H1 (cell line): ENCODE measurements around the gene NFATC1. TPM values are rescaled to one million over a fixed set of nuclear protein-coding genes. Genes with fewer than 3 reads are reported as not detected.

Experiments used
- RNF2 ChIP-seq: fragments of 200-900, 300-1000 bp; sonication (generic); IDR thresholded peaks from 2 replicates; pipeline ENCODE4 v1.7.1; 2016; ENCODE audit warnings: borderline replicate concordance, low read depth, mild to moderate bottlenecking, antibody characterized with exemption, low read length; ENCODE audit not compliant: poor library complexity, severe bottlenecking; ENCODE audit errors: missing control alignments
- polyA plus RNA-seq, 7 experiments: library from polyadenylated mRNA; depleted of rRNA in 3 of 7; stranded (reverse) in 5 of 7; unstranded in 2 of 7; fragments of >200 nt in 5 of 7; fragments of 200-250 nt in 2 of 7; gene quantifications; 1 replicate in 5 of 7; 2 replicates in 1 of 7; 4 replicates in 1 of 7; pipeline versions ENCODE4 v1.2.1 to v1.2.3, GENCODE V29; 2011 to 2013; ENCODE audit warnings: missing spikeins in 2 of 7, mixed read lengths in 2 of 7
- total RNA-seq: library from RNA; stranded (reverse); fragmentation: NEBNext Ultra II Directional; extraction: Animal tissue kit (Norgen Biotek cat#: 25700); gene quantifications from 2 replicates; pipeline ENCODE4 v1.2.1, GENCODE V29; 2021

The NFATC1 gene
- total and polyA plus RNA-seq, 2 of the 8 experiments (the other 6 are each of a cell fraction or from before 2014, with no cell fraction given) = 2.0 to 6.6 TPM

DNA sequence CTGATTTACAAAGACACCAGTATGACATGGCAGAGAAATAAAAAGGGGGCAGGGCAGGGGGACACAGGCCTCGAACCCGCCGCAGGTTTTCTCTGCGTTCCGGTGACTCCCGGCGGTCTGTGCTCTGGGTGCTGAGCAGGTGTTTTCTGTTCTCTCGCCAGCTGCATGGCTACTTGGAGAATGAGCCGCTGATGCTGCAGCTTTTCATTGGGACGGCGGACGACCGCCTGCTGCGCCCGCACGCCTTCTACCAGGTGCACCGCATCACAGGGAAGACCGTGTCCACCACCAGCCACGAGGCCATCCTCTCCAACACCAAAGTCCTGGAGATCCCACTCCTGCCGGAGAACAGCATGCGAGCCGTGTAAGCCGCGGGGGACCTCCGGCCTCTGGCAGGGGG lies 52.9 kb downstream of the NFATC1 start (continued):
- no peak for TF ChIP-seq RNF2
